C4-2B (cell line): Measurements from ENCODE around the gene FES.
"Not testable (repeated sequence)": the region's sequence is repeated elsewhere in the genome, so short reads cannot be mapped to it uniquely, and the experiment has no call there.

Experiments used
- H3K27ac ChIP-seq: fragments of 450-650 bp; 2 replicates; pipeline ENCODE4 v1.5.1; 2017
- CTCF ChIP-seq: fragments of 450-650 bp; conservative IDR thresholded peaks from 2 replicates; pipeline ENCODE4 v1.5.1; 2017; ENCODE audit warnings: mild to moderate bottlenecking
- ZFX ChIP-seq: fragments of 450-650 bp; IDR thresholded peaks from 2 replicates; pipeline ENCODE4 v1.6.1; 2017

FES gene

GRCh38 chr15:90915216-90915807, 31.0 kb downstream of the FES start:
- H3K27ac ChIP-seq = no peak overlapping the region
- no peak for TF ChIP-seq ZFX
- no peak for TF ChIP-seq CTCF

DNA sequence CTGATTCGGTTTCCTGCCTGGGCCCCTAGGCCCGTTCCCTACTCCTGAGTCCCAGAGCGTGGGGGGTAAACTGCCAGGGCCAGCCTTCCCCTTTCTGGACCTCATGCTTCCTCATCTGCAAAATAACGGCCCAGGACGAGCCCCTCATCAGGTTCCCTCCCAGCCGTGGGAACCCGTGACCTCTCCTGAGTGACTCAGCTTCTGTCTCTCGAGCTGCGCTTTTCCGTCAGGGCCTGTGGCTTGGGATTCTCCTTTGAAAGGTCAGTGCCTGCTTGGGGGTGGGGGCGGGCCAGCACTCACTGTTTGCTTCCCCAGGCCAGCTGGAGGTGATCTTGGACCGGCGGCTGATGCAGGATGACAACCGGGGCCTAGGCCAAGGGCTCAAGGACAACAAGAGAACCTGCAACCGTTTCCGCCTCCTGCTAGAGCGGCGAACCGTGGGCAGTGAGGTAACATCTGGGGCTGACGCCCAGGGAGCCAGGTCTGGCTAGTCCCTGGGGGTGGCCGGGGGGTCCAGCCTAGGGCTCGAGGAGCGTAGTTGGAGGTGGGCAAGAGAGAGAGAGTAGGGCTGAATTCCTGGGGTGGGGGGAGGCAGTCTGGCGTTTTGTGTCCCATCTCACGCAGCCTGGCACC, 31.6 kb downstream of the FES start:
- TF ChIP-seq CTCF (no peak), ZFX (no peak)
- no peak overlapping the region for H3K27ac ChIP-seq

- H3K27ac ChIP-seq = no peak overlapping the region
- TF ChIP-seq CTCF (no peak), ZFX (no peak)
Observed at GRCh38 chr15:90916461-90916860, 32.2 kb downstream of the FES start.

DNA sequence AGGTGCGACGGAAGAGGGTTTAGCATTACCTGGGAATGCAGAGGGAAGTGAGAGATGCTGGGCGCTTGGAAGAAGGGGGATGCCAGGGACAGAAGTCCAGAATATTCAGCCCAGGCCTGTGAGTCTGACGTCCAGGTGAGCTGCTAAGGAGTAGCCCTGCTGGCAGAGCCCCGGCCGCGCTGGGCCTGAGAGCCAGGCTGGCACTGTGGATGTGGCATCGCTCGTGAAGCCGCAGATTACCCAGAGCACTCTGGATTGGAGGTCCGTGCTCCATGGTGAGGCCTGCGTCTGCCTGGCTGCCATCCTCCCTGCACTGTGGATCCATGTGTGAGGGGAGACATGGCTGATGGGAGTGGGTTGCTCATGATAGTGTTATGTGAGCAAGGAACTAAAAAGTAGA, 33.3 kb downstream of the FES start:
- TF ChIP-seq ZFX (no peak), CTCF (no peak)
- no peak overlapping the region for H3K27ac ChIP-seq

DNA sequence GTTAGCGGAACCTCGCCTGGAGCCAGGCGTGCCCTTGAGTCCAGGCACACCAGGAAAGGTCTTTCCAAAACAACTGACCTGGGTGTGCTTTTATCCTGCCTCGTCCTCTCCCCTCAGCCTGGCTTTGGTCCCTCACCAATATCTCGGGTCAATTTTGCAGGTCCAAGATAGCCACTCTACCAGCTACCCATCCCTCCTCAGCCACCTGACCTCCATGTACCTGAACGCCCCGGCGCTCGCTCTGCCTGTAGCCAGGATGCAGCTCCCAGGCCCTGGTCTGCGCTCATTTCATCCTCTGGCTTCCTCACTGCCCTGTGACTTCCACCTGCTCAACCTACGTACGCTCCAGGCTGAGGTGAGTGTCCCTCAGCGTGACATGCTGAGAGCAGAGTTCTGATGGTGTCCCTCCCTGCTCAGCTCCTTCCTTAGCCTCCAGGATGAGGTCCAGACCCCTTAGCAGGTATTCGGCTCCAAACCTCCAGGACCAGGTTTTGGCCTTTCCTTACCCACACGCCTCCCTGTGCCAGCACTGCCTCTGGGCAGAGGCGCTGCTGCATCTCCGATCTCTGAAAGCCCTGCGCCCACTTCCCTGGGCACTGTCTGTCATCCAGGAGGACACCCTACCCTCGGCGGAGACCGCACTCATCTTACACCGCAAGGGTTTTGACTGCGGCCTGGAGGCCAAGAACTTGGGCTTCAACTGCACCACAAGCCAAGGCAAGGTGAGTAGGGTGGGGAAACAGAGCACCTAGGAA, 33.9 kb downstream of the FES start:
- TF ChIP-seq CTCF (no peak), ZFX (no peak)
- no peak overlapping the region for H3K27ac ChIP-seq

DNA sequence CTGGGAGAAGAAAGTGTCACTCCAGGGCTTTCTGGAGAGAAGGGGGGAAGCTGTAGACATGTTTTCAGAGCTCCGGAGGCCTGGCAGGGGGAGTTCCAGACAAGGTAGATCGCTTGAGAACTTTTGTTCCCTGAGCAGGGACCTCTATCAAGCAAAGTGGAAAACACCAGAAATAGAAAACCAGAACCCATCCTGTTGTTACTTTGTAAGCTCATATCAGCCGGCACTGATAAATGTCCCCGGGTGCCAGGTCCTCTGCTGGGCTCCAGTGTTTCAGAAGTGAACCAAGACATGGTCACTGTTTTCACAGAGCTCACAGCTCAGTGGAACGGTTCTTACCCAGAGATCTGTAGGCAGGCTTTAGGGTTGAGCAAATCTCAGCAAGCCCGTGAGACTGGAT, 34.5 kb downstream of the FES start:
- no peak overlapping the region for H3K27ac ChIP-seq
- TF ChIP-seq CTCF (no peak), ZFX (no peak)

DNA sequence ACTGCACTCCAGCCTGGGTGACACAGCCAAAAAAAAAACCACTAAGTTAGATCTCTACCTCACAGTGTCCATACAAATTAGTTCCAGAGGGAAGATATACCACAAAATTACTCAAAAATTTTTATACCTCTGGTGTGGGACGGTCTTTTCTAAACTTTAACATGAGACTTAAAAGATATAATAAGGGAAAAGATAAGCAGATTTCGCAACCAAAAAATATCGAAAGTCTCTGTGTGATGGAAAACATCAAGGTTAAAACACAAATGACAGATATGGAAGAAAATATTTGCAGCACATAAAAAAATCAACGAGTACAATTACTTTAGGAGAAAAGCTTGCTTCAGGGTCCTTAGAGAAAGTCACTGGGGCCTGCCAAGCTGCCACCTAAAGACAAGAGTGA, 37.6 kb downstream of the FES start:
- no peak overlapping the region for H3K27ac ChIP-seq
- TF ChIP-seq ZFX (no peak), CTCF (no peak)

DNA sequence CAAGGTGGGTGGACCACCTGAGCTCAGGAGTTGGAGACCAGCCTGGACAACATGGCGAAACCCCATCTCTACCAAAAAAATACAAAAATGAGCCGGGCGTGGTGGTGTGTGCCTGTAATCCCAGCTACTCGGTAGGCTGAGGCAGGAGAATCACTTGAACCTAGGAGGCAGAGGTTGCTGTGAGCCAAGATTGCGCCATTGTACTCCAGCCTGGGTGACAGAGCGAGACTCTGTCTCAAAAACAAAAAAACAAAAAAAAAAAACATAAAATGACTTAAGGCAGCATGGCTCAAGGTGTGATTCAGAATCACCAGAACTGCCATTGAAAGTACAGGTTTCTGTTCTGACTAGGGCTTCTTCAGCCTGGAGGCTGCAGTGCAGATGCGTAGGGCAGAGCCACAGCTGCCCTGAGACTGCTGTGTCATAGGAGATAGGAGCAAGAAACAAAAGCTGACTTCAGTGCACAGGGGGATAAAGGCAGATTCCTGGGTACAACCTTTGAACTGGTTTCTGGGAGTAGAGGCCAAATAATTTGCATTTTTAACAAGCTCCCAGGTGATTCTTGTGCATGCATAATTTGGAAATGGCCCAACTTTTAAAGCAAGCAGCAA, 38.5 kb downstream of the FES start:
- not testable (repeated sequence) for H3K27ac ChIP-seq
